H1 (cell line): ENCODE data around the gene CNDP1. TPM values are rescaled to one million over a fixed set of nuclear protein-coding genes. Genes with fewer than 3 reads are reported as not detected.

ENCODE experiments used
- CTCF ChIA-PET: fragments of 300-600 bp; sonication (Branson Sonifier 250); formaldehyde crosslinking; loops from one replicate; lab custom pipeline; 2021; ENCODE audit not compliant: partially characterized antibody; lab: Charles Lee
- POLR2A ChIA-PET: fragments of 300-600 bp; sonication (Branson Sonifier 250); formaldehyde crosslinking; loops from one replicate; lab custom pipeline; 2021; ENCODE audit warnings: inconsistent platforms; ENCODE audit not compliant: partially characterized antibody; lab: Charles Lee
- DNase-seq, 2 experiments: peaks; one replicate each; pipeline versions ENCODE4 v3.0.0 to v3.0.0-alpha.2; 2010 to 2022; ENCODE audit warnings: low spot score in 2 of 2, low read depth in 1 of 2, mixed read lengths in 1 of 2
- FAIRE-seq: peaks from 2 replicates; lab custom pipeline; 2011; peaks lifted over from hg19 to GRCh38; lab: Jason Lieb, UNC
- H2AFZ ChIP-seq: 2 replicates; pipeline ENCODE4 v1.8.1; 2012; ENCODE audit warnings: low read length, inconsistent platforms
- H2AK5ac ChIP-seq: 2 replicates; pipeline ENCODE4 v1.6.1; 2013; ENCODE audit warnings: low read depth, low read length
- H2BK120ac ChIP-seq: replicated peaks from 2 replicates; pipeline ENCODE3; 2013; ENCODE audit warnings: low read depth, low read length, inconsistent platforms
- H2BK12ac ChIP-seq: 2 replicates; pipeline ENCODE4 v1.6.1; 2013; ENCODE audit warnings: low read depth, low read length
- H2BK15ac ChIP-seq: 2 replicates; pipeline ENCODE4 v1.6.1; 2013; ENCODE audit warnings: low read length
- H2BK20ac ChIP-seq: 2 replicates; pipeline ENCODE4 v1.6.1; 2013; ENCODE audit warnings: low read length
- H2BK5ac ChIP-seq: 2 replicates; pipeline ENCODE4 v1.6.1; 2013; ENCODE audit warnings: low read depth, low read length
- H3K14ac ChIP-seq: 2 replicates; pipeline ENCODE4 v1.6.1; 2013; ENCODE audit warnings: inconsistent platforms; ENCODE audit not compliant: insufficient read length
- H3K18ac ChIP-seq: 2 replicates; pipeline ENCODE4 v1.6.1; 2013; ENCODE audit warnings: low read length; ENCODE audit errors: extremely low read depth
- H3K23ac ChIP-seq: 2 replicates; pipeline ENCODE4 v1.6.1; 2013; ENCODE audit warnings: inconsistent platforms; ENCODE audit not compliant: insufficient read length
- H3K23me2 ChIP-seq: 2 replicates; pipeline ENCODE4 v1.6.1; 2013; ENCODE audit warnings: low read depth, low read length
- H3K27ac ChIP-seq: 2 replicates; pipeline ENCODE4 v1.6.1; 2011; ENCODE audit warnings: low read depth, low read length, inconsistent platforms
- H3K27me3 ChIP-seq, 4 experiments: replicated peaks in 1 of 4; 1 replicate in 1 of 4; 2 replicates in 3 of 4; pipeline versions ENCODE4 v1.6.1 to v1.8.1; 2011 to 2013; ENCODE audit warnings: low read length in 3 of 4, mild to moderate bottlenecking in 3 of 4, inconsistent platforms in 2 of 4, mixed read lengths in 2 of 4, moderate library complexity in 1 of 4; ENCODE audit not compliant: control insufficient read depth in 3 of 4, insufficient read depth in 3 of 4; ENCODE audit errors: extremely low read depth in 1 of 4
- H3K36me3 ChIP-seq, 4 experiments: 2 replicates each; pipeline versions ENCODE4 v1.6.1 to v1.8.1; 2011 to 2013; ENCODE audit warnings: mild to moderate bottlenecking in 4 of 4, low read length in 3 of 4, moderate library complexity in 2 of 4, control low read depth in 1 of 4, inconsistent platforms in 1 of 4; ENCODE audit not compliant: insufficient read depth in 4 of 4, control insufficient read depth in 2 of 4
- H3K4ac ChIP-seq: replicated peaks from 2 replicates; pipeline ENCODE3; 2013; ENCODE audit warnings: low read length, low read depth, mixed read lengths, inconsistent platforms; ENCODE audit not compliant: insufficient read length
- H3K4me1 ChIP-seq, 4 experiments: replicated peaks in 1 of 4; 1 replicate in 1 of 4; 2 replicates in 3 of 4; pipeline versions ENCODE4 v1.6.1 to v1.8.1; 2011 to 2013; ENCODE audit warnings: low read length in 3 of 4, inconsistent platforms in 2 of 4, mixed read lengths in 1 of 4; ENCODE audit not compliant: insufficient read depth in 4 of 4, control insufficient read depth in 3 of 4
- H3K4me2 ChIP-seq, 2 experiments: 2 replicates each; pipeline versions ENCODE4 v1.6.1 to v1.8.1; 2011 to 2013; ENCODE audit warnings: low read depth in 2 of 2, low read length in 2 of 2, control low read depth in 1 of 2, inconsistent platforms in 1 of 2, mild to moderate bottlenecking in 1 of 2; ENCODE audit not compliant: insufficient read depth in 1 of 2
- H3K4me3 ChIP-seq, 4 experiments: fragments of 200-600, 300-600 bp in 1 of 4; sonication (generic), shearing (Covaris generic), sonication (Bioruptor Twin) in 1 of 4; 2 replicates each; pipeline versions ENCODE4 v1.5.1 to v1.8.1; 2011 to 2016; ENCODE audit warnings: low read length in 4 of 4, low read depth in 3 of 4, control low read depth in 2 of 4, inconsistent platforms in 2 of 4, mild to moderate bottlenecking in 2 of 4, mixed read lengths in 1 of 4, moderate library complexity in 1 of 4; ENCODE audit not compliant: insufficient read depth in 2 of 4; ENCODE audit errors: extremely low read depth in 1 of 4
- H3K56ac ChIP-seq: replicated peaks from 2 replicates; pipeline ENCODE3; 2013; ENCODE audit warnings: low read depth, mild to moderate bottlenecking, mixed read lengths, low read length, inconsistent platforms; ENCODE audit not compliant: insufficient read length
- H3K79me1 ChIP-seq: 2 replicates; pipeline ENCODE4 v1.6.1; 2013; ENCODE audit warnings: low read depth, low read length, control low read depth
- H3K79me2 ChIP-seq, 2 experiments: 2 replicates each; pipeline versions ENCODE4 v1.6.1 to v1.8.1; 2012 to 2013; ENCODE audit warnings: low read length in 2 of 2, mild to moderate bottlenecking in 2 of 2, inconsistent platforms in 1 of 2; ENCODE audit not compliant: insufficient read depth in 2 of 2, control insufficient read depth in 1 of 2
- H3K9ac ChIP-seq, 4 experiments: replicated peaks in 1 of 4; 1 replicate in 1 of 4; 2 replicates in 3 of 4; pipeline versions ENCODE4 v1.6.1 to v1.8.1; 2011 to 2013; ENCODE audit warnings: low read depth in 3 of 4, low read length in 3 of 4, control low read depth in 2 of 4, mild to moderate bottlenecking in 2 of 4, moderate library complexity in 2 of 4, inconsistent platforms in 1 of 4; ENCODE audit errors: extremely low read depth in 1 of 4
- H3K9me3 ChIP-seq, 2 experiments: 2 replicates each; pipeline versions ENCODE4 v1.6.1 to v1.8.1; 2012 to 2013; ENCODE audit warnings: mild to moderate bottlenecking in 2 of 2, moderate library complexity in 2 of 2, control low read depth in 1 of 2, inconsistent platforms in 1 of 2, low read depth in 1 of 2, low read length in 1 of 2, mixed read lengths in 1 of 2; ENCODE audit not compliant: insufficient read depth in 2 of 2
- H4K20me1 ChIP-seq, 2 experiments: replicated peaks in 1 of 2; 2 replicates each; pipeline versions ENCODE3 to v1.8.1; 2011 to 2013; ENCODE audit warnings: inconsistent platforms in 2 of 2, low read length in 2 of 2, mild to moderate bottlenecking in 1 of 2; ENCODE audit not compliant: insufficient read depth in 2 of 2, control insufficient read depth in 1 of 2
- H4K5ac ChIP-seq: 2 replicates; pipeline ENCODE4 v1.6.1; 2013; ENCODE audit warnings: low read length, low read depth, mixed read lengths, inconsistent platforms; ENCODE audit not compliant: insufficient read length
- H4K8ac ChIP-seq: 2 replicates; pipeline ENCODE4 v1.8.0; 2013; ENCODE audit warnings: mild to moderate bottlenecking, moderate library complexity, low read length, inconsistent platforms; ENCODE audit not compliant: insufficient read depth; ENCODE audit errors: extremely low read depth
- H4K91ac ChIP-seq: replicated peaks from 2 replicates; pipeline ENCODE3; 2013; ENCODE audit warnings: low read length, mixed read lengths, inconsistent platforms; ENCODE audit not compliant: insufficient read length
- BRCA1 ChIP-seq: IDR thresholded peaks from 2 replicates; pipeline ENCODE4 v1.6.1; 2012; ENCODE audit warnings: low read depth, low read length, improper control_type of control experiment
- CHD1 ChIP-seq: IDR thresholded peaks from 2 replicates; pipeline ENCODE4 v1.6.1; 2012; ENCODE audit warnings: low read depth, low read length, improper control_type of control experiment
- JUN ChIP-seq: IDR thresholded peaks from 2 replicates; pipeline ENCODE4 v1.6.1; 2011; ENCODE audit warnings: low read depth, mild to moderate bottlenecking, improper control_type of control experiment, low read length
- KDM5A ChIP-seq: fragments of 200-600 bp; IDR thresholded peaks from 2 replicates; pipeline ENCODE4 v1.7.1; 2012; ENCODE audit warnings: mild to moderate bottlenecking, low read length, inconsistent platforms, mixed read lengths
- NANOG ChIP-seq: IDR thresholded peaks from 2 replicates; pipeline ENCODE4 v1.6.1; 2011; ENCODE audit warnings: low read length, low read depth, mild to moderate bottlenecking, inconsistent platforms; ENCODE audit not compliant: insufficient read depth, poor library complexity, severe bottlenecking
- RBBP5 ChIP-seq: IDR thresholded peaks from 2 replicates; pipeline ENCODE4 v1.7.1; 2012; ENCODE audit warnings: low read depth, mild to moderate bottlenecking, inconsistent platforms, low read length, moderate library complexity, borderline replicate concordance
- RFX5 ChIP-seq: IDR thresholded peaks from 2 replicates; pipeline ENCODE4 v1.6.1; 2011; ENCODE audit warnings: low read depth, low read length, improper control_type of control experiment, borderline replicate concordance
- SUZ12 ChIP-seq: fragments of 200-600 bp; sonication (generic); IDR thresholded peaks from 2 replicates; pipeline ENCODE4 v1.6.1; 2012; ENCODE audit warnings: mild to moderate bottlenecking, inconsistent platforms, low read length, moderate library complexity, mixed read lengths
- TAF7 ChIP-seq: optimal IDR thresholded peaks from 2 replicates; pipeline ENCODE3; 2011; ENCODE audit warnings: low read depth, mild to moderate bottlenecking, inconsistent platforms, low read length, moderate library complexity, borderline replicate concordance
- USF2 ChIP-seq: IDR thresholded peaks from 2 replicates; pipeline ENCODE4 v1.6.1; 2011; ENCODE audit warnings: low read length, improper control_type of control experiment
- WGBS, 2 experiments: shearing (Covaris generic) in 1 of 2; methylation state at CpG; one replicate each; pipeline versions ENCODE4 v1.1.6 to v1.1.7; 2013 to 2015; ENCODE audit warnings: low lambda C conversion rate in 2 of 2, mixed read lengths in 2 of 2, inconsistent platforms in 1 of 2, low coverage in 1 of 2, missing lambda C conversion rate in 1 of 2; ENCODE audit not compliant: insufficient replicate concordance in 2 of 2, insufficient coverage in 1 of 2, insufficient read length in 1 of 2; ENCODE audit errors: extremely low coverage in 1 of 2, missing lambda C conversion rate in 1 of 2; 5-methylcytosine and 5-hydroxymethylcytosine counted together
- polyA plus RNA-seq, 7 experiments: library from polyadenylated mRNA; depleted of rRNA in 3 of 7; stranded (reverse) in 5 of 7; unstranded in 2 of 7; fragments of >200 nt in 5 of 7; fragments of 200-250 nt in 2 of 7; gene quantifications; 1 replicate in 5 of 7; 2 replicates in 1 of 7; 4 replicates in 1 of 7; pipeline versions ENCODE4 v1.2.1 to v1.2.3, GENCODE V29; 2011 to 2013; ENCODE audit warnings: missing spikeins in 2 of 7, mixed read lengths in 2 of 7
- total RNA-seq: library from RNA; stranded (reverse); fragmentation: NEBNext Ultra II Directional; extraction: Animal tissue kit (Norgen Biotek cat#: 25700); gene quantifications from 2 replicates; pipeline ENCODE4 v1.2.1, GENCODE V29; 2021
- TF ChIP-seq, protein P1 (sequence below): IDR thresholded peaks from 2 replicates; pipeline ENCODE4 v1.6.1; 2012; ENCODE audit warnings: low read length, inconsistent platforms

Gene CNDP1
- total and polyA plus RNA-seq, 2 of the 8 experiments (the other 6 are each of a cell fraction or from before 2014, with no cell fraction given), result 0.09 TPM; not detected in 1

GRCh38 chr18:74616494-74616893 is 82.2 kb downstream of the CNDP1 start:
- Histone ChIP-seq H3K9ac (no peak overlapping the region), H3K23ac (no peak overlapping the region), H3K14ac (no peak overlapping the region), H3K56ac (peak overlapping the region; percentile 70), H2AFZ (no peak overlapping the region), H3K4me2 (no peak overlapping the region), H3K27me3 (no peaks in the 10 kb centered on the region), H4K8ac (no peak overlapping the region), H2BK12ac (peak overlapping the region; percentile 34; the same call in 1 of the 2 replicates), H3K79me2 (peaks cover 0 to 6% of the 10 kb centered on the region in 2 experiments; a peak in 2 of 4 replicates), H3K79me1 (peaks cover 2% of the 10 kb centered on the region; the same call in 1 of the 2 replicates), H2BK15ac (no peak overlapping the region), H2BK120ac (no peak overlapping the region), H4K5ac (no peak overlapping the region), H3K36me3 (no peaks in the 10 kb centered on the region), H2AK5ac (peak overlapping the region; percentile 66; the same call in 1 of the 2 replicates), H2BK5ac (no peak overlapping the region), H4K20me1 (peaks cover 0 to 1% of the 10 kb centered on the region in 2 experiments), H3K9me3 (peaks cover 0 to 5% of the 10 kb centered on the region in 2 experiments; a peak in 1 of 4 replicates), H2BK20ac (no peak overlapping the region), H3K4me3 (no peak overlapping the region), H3K27ac (no peak overlapping the region), H3K4me1 (peaks cover 0 to 3% (median under 1%) of the 10 kb centered on the region in 4 experiments; a peak in 1 of 7 replicates), H3K18ac (no peak overlapping the region), H3K23me2 (peaks cover 7% of the 10 kb centered on the region), H3K4ac (no peak overlapping the region), H4K91ac (no peak overlapping the region)
- ChIA-PET POLR2A (no interaction called here), CTCF (no interaction called here)
- TF ChIP-seq CHD1 (no peak), KDM5A (no peak), RBBP5 (no peak), SUZ12 (no peak), JUN (no peak), BRCA1 (no peak), NANOG (no peak), RFX5 (no peak), TAF7 (no peak), USF2 (no peak)
- TF ChIP-seq, protein P1, sequence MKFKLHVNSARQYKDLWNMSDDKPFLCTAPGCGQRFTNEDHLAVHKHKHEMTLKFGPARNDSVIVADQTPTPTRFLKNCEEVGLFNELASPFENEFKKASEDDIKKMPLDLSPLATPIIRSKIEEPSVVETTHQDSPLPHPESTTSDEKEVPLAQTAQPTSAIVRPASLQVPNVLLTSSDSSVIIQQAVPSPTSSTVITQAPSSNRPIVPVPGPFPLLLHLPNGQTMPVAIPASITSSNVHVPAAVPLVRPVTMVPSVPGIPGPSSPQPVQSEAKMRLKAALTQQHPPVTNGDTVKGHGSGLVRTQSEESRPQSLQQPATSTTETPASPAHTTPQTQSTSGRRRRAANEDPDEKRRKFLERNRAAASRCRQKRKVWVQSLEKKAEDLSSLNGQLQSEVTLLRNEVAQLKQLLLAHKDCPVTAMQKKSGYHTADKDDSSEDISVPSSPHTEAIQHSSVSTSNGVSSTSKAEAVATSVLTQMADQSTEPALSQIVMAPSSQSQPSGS, result no peak
- DNase-seq, result no peak
- FAIRE-seq, result no peak
- WGBS, 2 experiments, result 57% methylated on average over 7 of the region's 7 CpGs; no CpG with 5 or more reads in 1 of the 2 experiments
